DMS53 treated with DMSO at 0.1 percent for 48 hours (cell line): ENCODE results near the gene RTP2.
A peak's percentile ranks its signal among the peaks of the same experiment; 100 is the strongest.

ENCODE experiments used
- DNase-seq: peaks from one replicate; lab custom pipeline; 2025; ENCODE audit not compliant: unreplicated experiment; lab: John Stamatoyannopoulos, UW

The RTP2 gene

DNA sequence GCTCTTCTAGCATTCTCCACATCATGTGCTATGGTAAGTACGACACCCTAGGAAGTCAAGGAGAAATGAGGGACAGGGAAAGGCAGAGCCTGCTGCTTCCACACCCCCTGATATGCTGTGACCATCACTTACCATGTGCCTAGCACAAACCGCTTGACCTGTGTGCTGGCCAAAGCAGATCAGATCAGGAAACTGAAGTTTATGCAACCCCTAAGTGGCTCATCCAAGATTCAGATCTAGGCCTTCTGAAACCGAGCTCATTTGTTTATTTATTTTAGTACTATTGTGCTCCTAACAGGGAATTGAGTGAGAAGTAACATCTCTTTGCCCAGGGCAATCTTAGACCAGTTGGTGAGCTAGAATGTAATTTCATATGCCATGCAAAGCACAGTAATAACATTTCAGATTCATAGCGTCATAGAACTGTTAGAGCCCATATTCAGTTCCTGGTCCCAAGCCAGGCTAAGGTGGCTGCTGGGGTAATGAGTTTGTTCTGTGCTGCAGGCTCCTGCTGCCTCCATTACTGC lies at the start of gene RTP2:
Gene RTP2, minus strand, starts transcription at position 51 of the 527 bp plus-strand sequence. CDS start 429 bp downstream, outside the sequence.
- DNase-seq: no peak

- DNase-seq: peak; percentile 61
Measured at GRCh38 chr3:187750513-187751123, 48.3 kb upstream of the RTP2 start.

GRCh38 chr3:187750006-187750512 lies 47.7 kb upstream of the RTP2 start:
- DNase-seq: peak; percentile 90

DNA sequence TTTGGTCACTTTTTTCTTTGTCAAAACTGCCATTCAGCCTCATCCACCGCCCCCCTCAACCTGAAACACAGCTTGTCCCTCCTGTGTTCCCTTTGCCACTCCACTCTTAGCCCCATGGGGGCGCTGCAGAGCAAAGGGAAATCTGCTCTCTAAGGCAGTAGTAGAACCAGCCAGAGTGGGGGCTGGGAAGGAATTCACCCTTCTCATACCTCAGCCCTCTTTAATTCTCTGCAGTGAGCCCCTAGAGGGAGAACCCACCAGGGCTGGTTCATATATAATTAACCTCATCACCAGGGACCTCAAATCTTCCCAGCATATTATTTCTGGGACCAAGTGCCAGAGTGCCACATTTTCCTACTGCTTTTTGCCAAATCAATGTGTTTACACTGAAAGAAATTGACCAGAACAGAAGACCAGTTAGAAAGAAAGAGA lies 45.7 kb upstream of the RTP2 start:
- peak; percentile 66 for DNase-seq

GRCh38 chr3:187747506-187747905 lies 45.1 kb upstream of the RTP2 start:
- no peak for DNase-seq

DNA sequence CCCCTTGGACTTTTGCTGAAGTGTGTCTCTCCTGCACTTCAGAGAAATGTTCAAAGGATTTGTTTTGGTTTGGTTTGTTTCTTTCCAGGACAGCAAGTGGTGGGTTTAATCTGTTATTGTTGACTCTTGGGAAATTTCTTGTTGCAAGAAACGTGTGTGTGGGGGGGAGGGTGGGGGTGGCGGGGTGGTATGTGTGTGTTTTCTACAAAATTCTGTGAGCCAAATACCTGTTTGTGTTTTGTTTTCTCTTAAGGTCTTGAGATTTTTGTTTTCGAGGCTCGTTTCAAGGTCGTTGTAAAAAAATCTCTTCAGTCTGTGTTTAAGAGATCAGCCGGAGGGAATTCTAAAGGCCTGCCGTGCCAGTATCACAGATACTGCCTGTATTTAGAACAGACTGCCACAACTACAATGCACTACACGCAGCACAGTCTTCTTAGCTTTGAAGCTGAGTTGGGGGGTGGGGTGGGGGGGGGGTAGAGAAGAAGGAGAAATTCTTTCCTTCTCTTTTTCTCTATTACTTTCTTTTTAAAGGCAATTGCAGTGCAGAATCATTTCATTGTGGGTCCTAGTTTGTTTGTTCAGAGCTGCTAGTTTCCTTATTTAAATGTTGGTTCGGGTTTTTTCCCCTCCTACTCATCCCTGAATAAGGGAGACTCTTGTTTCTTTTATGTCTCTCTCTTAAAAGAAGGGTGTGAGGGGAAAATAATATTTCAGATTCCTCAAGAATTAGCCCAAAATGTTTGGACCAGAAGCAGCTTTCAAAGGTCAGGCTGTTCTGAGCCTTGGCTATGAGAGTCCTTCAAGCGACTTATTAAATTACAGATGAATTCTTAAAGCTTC lies 44.3 kb upstream of the RTP2 start:
- no peak for DNase-seq

- no peak for DNase-seq
Measured at GRCh38 chr3:187746059-187746441, 43.7 kb upstream of the RTP2 start.

GRCh38 chr3:187745201-187746058 lies 43.1 kb upstream of the RTP2 start, which contains the start of gene BCL6:
TSS of gene BCL6 (minus strand) at chr3:187745468. CDS start at chr3:187733693, 11,775 bp downstream.
- peak; percentile 87 for DNase-seq

DNA sequence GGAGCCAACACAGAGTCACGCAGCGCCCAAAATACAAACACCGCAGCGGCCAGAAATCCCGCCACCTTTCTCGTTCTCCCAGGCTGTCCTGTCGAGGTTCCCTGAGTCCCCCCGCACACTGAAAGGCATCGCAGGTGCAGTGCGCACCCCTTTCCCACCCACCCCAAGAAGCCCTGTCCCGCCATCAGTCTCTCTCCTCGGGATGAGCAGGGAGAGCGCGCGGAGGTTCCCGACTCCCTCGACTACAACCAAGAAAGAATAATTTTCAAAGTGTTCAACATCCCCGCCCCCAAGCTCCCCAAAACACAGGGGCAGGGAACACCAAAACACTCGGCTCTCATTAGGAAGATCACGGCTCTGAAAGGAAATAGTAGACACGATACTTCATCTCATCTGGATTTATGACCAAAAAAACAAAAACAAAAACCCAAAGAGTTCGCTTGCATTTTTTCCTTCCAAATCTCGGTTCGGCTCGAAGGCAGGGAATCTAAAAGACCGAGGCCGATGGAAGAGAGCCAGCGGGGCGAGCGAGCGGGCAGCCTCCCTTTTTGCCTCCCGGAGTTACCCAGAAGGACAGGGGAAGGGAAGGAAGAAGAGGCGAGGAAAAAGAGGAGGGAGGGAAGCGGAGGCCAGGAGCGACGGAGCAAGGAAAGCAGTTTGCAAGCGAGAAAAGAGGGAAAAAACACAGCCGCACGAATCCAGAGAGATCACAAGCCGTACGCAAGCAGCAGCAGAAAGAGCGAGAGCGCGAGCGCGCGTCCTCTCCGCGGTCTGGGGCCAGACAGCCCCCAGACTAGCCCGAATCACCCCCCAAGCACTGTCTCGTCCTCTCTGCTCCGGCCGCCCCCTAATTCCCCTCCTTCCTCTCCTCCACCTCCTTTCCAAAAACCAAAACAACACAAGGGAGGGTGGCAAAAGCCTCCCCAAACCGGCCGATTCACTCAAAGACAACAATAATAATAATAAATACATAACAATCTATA lies 42.1 kb upstream of the RTP2 start:
- DNase-seq: peak; percentile 27

DNA sequence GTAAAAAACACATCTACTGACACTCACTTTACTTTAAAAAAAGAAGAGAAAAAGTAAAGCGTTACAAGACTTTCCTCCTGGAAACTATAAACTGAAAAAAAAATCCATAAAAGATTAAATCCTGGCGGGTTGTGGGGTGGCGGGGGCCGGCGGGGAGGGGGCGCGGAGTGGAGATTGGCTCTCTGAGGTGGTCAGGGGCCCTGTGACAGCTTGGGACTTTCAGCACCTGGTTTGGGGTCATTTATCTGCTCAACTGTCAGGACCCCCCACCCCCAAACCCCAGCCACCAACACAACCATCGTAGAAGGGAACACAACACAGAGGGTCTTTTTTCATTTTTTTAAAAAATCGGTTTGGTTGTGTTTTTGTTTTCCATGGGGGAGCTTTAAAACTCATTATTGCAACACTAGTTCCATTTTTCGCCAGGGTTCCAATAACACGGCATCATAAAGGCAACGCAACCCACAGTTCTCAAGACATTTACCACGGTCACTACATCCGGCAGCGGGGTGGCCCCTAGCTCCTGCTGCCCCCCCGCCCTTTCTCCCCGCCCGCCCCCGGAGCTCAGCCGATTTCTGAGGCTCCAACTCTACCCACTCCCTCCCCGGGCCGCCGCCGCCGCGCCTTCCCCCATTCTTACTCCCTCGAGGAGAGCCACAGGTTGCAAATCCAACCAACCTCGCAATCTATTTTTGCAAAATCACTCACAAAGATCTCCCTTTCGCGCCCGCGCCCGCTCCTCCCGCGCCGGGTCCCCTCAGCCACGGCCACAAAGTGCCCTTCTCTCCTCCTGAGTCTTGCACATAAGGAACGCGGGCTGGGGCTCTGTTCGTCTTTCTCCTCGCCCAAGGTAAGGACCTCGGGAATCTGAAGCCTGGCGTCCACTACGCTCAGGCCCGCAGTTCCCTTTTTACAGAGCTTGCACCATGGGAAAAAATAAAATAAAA lies 41.1 kb upstream of the RTP2 start:
- DNase-seq: no peak

- no peak for DNase-seq
Measured at GRCh38 chr3:187742351-187743171, 40.2 kb upstream of the RTP2 start.

DNA sequence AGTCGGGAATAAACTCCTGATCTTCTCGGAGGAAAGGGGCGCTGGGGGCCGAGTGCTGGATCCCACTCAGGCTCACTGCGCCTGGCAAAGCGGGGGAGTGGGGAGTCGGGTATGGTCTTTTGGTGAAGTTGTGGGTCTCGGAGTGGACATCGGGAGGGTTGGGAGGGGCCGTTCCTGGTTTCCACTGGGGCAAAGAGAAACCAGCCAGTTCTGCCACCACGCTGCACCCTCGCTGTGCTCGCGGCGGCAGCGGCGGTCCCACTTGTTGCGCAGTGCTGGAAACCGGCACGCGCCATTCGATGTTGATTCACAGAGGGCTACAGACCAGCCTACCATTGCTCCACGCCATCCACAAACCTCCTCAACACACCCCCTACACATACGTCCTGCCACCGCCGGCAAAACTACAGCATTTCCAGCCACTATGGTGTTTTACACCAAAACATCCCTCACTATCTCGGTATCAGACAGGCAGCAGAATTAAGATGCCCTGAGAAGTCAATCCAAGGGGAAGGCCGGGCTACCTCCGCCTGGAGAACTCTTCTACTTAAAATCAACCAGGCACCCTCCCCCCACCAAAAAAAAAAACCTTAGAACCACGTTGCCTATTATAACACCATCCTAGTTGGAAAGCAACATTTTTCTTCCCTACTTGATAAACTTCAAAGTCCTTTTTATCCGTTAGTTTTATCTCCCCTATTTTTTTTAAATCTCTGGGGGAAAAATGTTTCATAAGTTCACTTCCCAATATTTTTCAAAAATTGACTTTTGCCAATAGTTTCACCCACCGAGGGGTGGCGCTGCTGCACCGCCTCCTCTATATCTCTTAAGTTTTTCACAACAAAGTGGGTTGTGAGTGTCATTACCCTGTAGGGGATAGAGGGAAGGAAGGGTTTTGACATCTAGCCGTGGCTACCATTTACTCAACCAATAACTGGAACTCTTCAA lies 39.3 kb upstream of the RTP2 start:
- DNase-seq: peak; percentile 40

GRCh38 chr3:187740421-187741399 lies 38.4 kb upstream of the RTP2 start:
- DNase-seq: peak; percentile 5

GRCh38 chr3:187739561-187740332 lies 37.4 kb upstream of the RTP2 start:
- DNase-seq: peak; percentile 13

DNA sequence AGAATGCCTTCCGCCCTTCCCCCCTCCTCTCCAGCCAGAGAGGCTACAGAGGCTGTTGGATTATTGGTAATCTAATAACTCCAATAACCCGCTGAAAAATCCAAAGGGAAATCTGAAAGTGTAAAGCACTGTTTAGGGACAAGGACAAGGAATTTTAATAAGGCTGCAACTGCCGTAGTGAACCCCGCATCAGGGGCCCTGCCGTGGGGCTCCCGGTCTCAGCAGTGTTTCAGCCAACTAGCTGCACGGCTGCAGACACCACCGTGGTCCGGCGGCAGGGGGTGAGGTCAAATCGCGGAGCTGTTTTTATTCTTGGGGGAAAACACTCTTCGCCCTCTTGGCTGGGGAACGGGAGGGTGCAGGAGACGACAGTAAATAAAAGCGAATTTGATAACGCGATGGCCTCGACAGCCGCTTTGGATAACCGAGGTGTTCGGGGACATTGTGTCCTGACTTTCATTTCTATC lies 36.8 kb upstream of the RTP2 start:
- DNase-seq: no peak
